GM12875 (cell line): ENCODE results near the gene SOX6.
"Not testable (repeated sequence)": the region's sequence is repeated elsewhere in the genome, so short reads cannot be mapped to it uniquely, and the experiment has no call there.

Experiments
- H3K4me3 ChIP-seq: one replicate; pipeline ENCODE4 v1.5.1; 2011; ENCODE audit warnings: low read depth, low read length, control low read depth
- CTCF ChIP-seq: IDR thresholded peaks from 2 replicates; pipeline ENCODE4 v1.5.1; 2011; ENCODE audit warnings: low read depth, mild to moderate bottlenecking, control low read depth, inconsistent platforms, low read length, moderate library complexity, borderline replicate concordance; ENCODE audit not compliant: insufficient read depth

The SOX6 gene

GRCh38 chr11:15929371-15929901 lies 426.9 kb downstream of the SOX6 start:
- H3K4me3 ChIP-seq = no peak overlapping the region
- TF ChIP-seq CTCF = no peak

- H3K4me3 ChIP-seq = no peak overlapping the region
- no peak for TF ChIP-seq CTCF
These were observed 428.5 kb downstream of the SOX6 start for GRCh38 chr11:15927864-15928217.

GRCh38 chr11:15927196-15927863 lies 429.0 kb downstream of the SOX6 start:
- TF ChIP-seq CTCF = no peak

GRCh38 chr11:15926071-15926470 lies 430.3 kb downstream of the SOX6 start:
- no peak overlapping the region for H3K4me3 ChIP-seq
- no peak for TF ChIP-seq CTCF

More at GRCh38 chr11:15927196-15927863, 429.0 kb downstream of the SOX6 start:
- H3K4me3 ChIP-seq = no peak overlapping the region

GRCh38 chr11:15923183-15923582 lies 433.2 kb downstream of the SOX6 start:
- no peak for TF ChIP-seq CTCF
- no peak overlapping the region for H3K4me3 ChIP-seq

GRCh38 chr11:15922745-15923144 lies 433.6 kb downstream of the SOX6 start:
- not testable (repeated sequence) for H3K4me3 ChIP-seq

GRCh38 chr11:15920856-15921629 lies 435.3 kb downstream of the SOX6 start:
- TF ChIP-seq CTCF = no peak
- no peak overlapping the region for H3K4me3 ChIP-seq
